Activated naive CD8-positive, alpha-beta T cell treated with anti-CD3 and anti-CD28 coated beads, Interleukin-2, amount 50 U/mL, for 24 hours (primary cell): Measurements from ENCODE around the gene SFXN2.
"Not testable (repeated sequence)": the region's sequence is repeated elsewhere in the genome, so short reads cannot be mapped to it uniquely, and the experiment has no call there.

ENCODE experiments used
- ATAC-seq: fragments of 150-1000 bp; cut with Tn5 transposase; one replicate; pipeline ENCODE4 v1.10.0; 2021
- DNase-seq: peaks from one replicate; pipeline ENCODE4 v3.0.0; 2021
- H3K27ac Mint-ChIP-seq: one replicate; pipeline ENCODE4 v1.8.0; 2021; ENCODE audit warnings: mild to moderate bottlenecking, mixed read lengths
- H3K27me3 Mint-ChIP-seq: one replicate; pipeline ENCODE4 v1.8.0; 2021; ENCODE audit warnings: mixed read lengths
- H3K36me3 Mint-ChIP-seq: one replicate; pipeline ENCODE4 v1.8.0; 2021; ENCODE audit warnings: low read depth, mixed read lengths
- H3K4me1 Mint-ChIP-seq: one replicate; pipeline ENCODE4 v1.8.0; 2021; ENCODE audit warnings: mixed read lengths
- H3K4me3 Mint-ChIP-seq: one replicate; pipeline ENCODE4 v1.8.0; 2021; ENCODE audit warnings: mild to moderate bottlenecking, moderate library complexity, mixed read lengths
- H3K9me3 Mint-ChIP-seq: one replicate; pipeline ENCODE4 v1.8.0; 2021; ENCODE audit warnings: mixed read lengths

SFXN2 gene

DNA sequence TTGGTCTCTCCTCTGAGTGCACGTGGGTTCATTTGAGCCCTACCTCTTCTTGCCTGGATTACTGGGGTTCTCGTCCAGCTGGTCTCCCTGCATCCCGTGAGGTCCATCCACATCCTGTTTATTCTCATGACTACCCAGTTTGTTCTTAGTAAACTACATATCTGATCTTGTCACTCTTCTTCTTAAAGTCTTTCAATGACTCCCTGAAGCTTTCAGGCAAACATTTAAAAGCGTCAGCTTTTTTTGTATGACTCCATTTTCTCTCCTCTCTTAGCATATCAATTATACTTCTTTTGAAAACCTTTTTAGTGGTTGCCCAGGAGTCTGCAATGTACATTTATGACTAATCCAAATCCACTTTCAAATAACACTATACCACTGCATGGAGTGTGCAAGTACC, 7.5 kb downstream of the SFXN2 start:
- Mint-ChIP-seq H3K4me3 (no peak overlapping the region), H3K27ac (no peak overlapping the region)
- no peak for ATAC-seq

DNA sequence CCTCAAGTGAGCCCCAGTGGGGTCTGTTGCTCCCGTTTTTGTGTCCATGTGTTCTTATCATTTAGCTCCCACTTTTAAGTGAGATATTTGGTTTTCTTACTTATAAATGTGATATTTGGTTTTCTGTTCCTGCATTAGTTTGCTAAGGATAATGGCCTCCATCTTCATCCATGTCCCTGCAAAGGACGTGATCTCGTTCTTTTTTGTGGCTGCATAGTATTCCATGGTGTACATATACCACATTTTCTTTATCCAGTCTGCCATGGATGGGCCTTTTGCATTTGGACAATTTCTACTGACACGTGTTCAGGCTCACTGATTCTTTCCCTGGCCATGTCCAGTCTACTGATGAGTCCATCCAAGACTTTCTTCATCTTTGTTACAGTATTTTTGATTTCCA, 9.6 kb downstream of the SFXN2 start:
- DNase-seq (no peak), ATAC-seq (no peak)
- H3K36me3 Mint-ChIP-seq: peaks cover 32% of the 10 kb centered on the region
- H3K27me3 Mint-ChIP-seq: no peaks in the 10 kb centered on the region
- no peak overlapping the region for H3K4me3 Mint-ChIP-seq
- H3K27ac Mint-ChIP-seq: no peak overlapping the region
- peaks cover 30% of the 10 kb centered on the region for H3K4me1 Mint-ChIP-seq
- H3K9me3 Mint-ChIP-seq: no peaks in the 10 kb centered on the region

More for the DNA sequence above, 7.5 kb downstream of the SFXN2 start:
- H3K36me3 Mint-ChIP-seq: peaks cover 34% of the 10 kb centered on the region
- DNase-seq: no peak
- H3K27me3 Mint-ChIP-seq: no peaks in the 10 kb centered on the region
- H3K4me1 Mint-ChIP-seq: peaks cover 38% of the 10 kb centered on the region
- no peaks in the 10 kb centered on the region for H3K9me3 Mint-ChIP-seq

DNA sequence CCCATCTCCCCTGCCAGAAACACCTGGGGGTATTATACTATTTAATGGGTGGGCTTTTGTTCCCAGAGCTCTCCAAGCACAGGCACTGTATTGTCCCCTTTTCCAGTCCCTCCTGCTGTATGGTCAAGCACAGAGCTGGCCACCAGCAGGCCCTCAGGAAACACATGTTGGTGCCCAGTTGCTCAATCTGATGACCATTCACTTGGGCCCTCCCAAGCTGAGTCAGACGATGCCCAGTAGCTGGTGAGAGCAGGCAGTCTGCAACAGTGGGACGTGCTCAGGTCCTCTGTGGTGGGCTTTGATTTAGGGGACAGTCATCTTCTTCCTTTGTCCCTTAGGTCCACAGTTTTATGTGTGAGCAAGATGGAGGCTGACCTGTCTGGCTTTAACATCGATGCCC, 11.8 kb downstream of the SFXN2 start:
- H3K27me3 Mint-ChIP-seq: no peaks in the 10 kb centered on the region
- no peaks in the 10 kb centered on the region for H3K9me3 Mint-ChIP-seq
- no peak overlapping the region for H3K27ac Mint-ChIP-seq
- ATAC-seq (no peak), DNase-seq (no peak)
- peaks cover 40% of the 10 kb centered on the region for H3K36me3 Mint-ChIP-seq
- H3K4me3 Mint-ChIP-seq: no peak overlapping the region
- H3K4me1 Mint-ChIP-seq: peaks cover 36% of the 10 kb centered on the region

- Mint-ChIP-seq H3K27ac (no peak overlapping the region), H3K9me3 (no peaks in the 10 kb centered on the region), H3K4me1 (peaks cover 29% of the 10 kb centered on the region), H3K36me3 (peaks cover 38% of the 10 kb centered on the region), H3K4me3 (no peak overlapping the region), H3K27me3 (no peaks in the 10 kb centered on the region)
- DNase-seq (no peak), ATAC-seq (no peak)
Measured at GRCh38 chr10:102727037-102727818, 12.8 kb downstream of the SFXN2 start.

DNA sequence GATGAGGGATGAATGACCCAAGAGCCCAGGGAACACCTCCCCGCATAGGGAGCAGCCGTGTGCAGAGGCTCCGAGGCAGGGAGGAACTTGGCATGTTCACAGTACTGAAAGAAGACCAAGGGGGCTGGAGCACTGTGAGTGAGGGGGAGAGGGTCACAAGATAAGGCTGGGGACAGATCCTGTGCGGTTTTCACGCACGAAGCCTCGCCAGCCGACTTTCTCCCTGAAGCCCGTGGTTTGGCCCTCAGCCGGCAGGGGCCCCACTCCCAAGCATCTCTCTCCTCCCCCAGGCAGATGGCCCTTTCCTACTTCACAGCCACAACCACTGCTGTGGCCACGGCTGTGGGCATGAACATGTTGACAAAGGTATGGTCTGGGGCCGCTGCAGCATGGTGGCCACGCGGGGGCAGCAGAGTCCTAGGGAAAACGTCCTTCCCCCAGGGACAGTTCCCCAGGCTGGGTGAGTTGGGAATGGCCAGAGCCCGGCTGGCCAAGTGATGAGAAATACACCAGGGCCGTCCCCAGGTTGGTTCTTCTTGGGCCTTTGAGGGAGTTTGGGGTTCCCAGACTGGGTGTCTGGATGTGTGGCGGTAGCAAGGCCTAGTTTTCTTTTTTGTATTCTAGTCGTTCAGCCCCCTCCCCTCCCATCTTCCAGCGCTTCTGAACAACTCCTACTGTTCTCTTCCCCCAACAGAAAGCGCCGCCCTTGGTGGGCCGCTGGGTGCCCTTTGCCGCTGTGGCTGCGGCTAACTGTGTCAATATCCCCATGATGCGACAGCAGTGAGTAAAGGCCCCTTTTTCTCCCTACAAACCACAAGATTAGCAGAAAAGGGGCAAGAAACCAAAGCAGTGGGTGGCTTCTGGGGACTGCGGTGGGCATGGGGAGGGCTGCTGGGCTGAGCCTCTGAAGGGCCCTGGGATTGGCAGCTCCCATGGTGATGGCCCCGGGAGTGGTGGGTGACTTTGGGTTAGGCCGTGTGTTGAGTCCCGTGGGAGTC, 14.9 kb downstream of the SFXN2 start:
- no peaks in the 10 kb centered on the region for H3K9me3 Mint-ChIP-seq
- peaks cover 39% of the 10 kb centered on the region for H3K36me3 Mint-ChIP-seq
- H3K4me3 Mint-ChIP-seq: peak overlapping the region; percentile 14
- no peaks in the 10 kb centered on the region for H3K27me3 Mint-ChIP-seq
- DNase-seq (peak; percentile 79), ATAC-seq (peak; percentile 78)
- H3K4me1 Mint-ChIP-seq: peaks cover 24% of the 10 kb centered on the region
- H3K27ac Mint-ChIP-seq: peak overlapping the region; percentile 39

DNA sequence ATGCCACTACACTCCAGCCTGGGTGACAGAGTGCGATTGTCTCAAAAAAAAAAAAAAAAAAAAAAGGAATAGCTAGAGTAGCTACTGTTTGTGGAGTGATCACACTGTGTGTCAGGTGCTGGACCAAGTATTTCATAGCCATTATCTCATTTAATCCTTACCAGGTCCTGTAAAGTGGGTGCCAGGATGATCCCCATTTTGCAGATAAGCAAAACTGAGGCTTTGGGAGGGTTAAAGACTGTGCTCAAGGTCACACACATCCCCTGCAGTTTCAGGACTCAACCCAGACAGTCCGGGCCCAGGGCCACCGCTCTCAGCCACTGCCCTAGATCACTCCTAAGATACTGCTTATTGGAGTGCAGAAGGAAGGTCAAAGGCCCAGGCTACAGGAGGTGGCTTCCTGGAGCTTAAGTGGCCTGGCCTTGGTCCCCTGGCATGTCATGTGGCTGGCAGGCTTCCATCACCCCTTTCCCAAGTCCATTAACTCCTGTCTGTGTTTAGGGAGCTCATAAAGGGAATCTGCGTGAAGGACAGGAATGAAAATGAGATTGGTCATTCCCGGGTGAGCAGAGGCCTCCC, 16.9 kb downstream of the SFXN2 start:
- DNase-seq: no peak
- H3K4me1 Mint-ChIP-seq: peaks cover 24% of the 10 kb centered on the region
- no peak overlapping the region for H3K4me3 Mint-ChIP-seq

DNA sequence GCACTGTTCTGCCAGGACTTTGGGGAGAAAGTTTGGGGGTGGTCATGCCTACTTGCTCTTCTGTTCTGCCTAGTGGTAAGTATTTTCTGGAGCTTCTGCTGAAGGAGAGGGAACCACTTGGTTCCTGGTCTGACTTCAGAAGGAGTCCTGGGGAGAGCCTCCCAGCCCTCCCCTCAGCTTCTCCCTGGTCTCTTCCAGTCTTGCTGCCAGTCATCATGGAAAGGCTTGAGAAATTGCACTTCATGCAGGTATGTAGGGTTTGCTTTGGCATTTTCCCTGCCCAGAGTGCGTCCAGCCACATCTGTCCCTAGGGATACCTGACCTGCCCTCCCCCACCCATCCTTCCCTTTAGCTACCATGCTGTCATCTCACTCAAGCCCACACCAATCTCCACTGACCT, 18.2 kb downstream of the SFXN2 start:
- H3K9me3 Mint-ChIP-seq: no peaks in the 10 kb centered on the region
- H3K27ac Mint-ChIP-seq: no peak overlapping the region
- no peaks in the 10 kb centered on the region for H3K27me3 Mint-ChIP-seq
- ATAC-seq (no peak), DNase-seq (no peak)
- peaks cover 40% of the 10 kb centered on the region for H3K36me3 Mint-ChIP-seq
- no peak overlapping the region for H3K4me3 Mint-ChIP-seq
- H3K4me1 Mint-ChIP-seq: peaks cover 24% of the 10 kb centered on the region

More for the DNA sequence above, 16.9 kb downstream of the SFXN2 start:
- no peak for ATAC-seq
- no peak overlapping the region for H3K27ac Mint-ChIP-seq
- H3K27me3 Mint-ChIP-seq: no peaks in the 10 kb centered on the region
- H3K36me3 Mint-ChIP-seq: peaks cover 44% of the 10 kb centered on the region
- no peaks in the 10 kb centered on the region for H3K9me3 Mint-ChIP-seq

GRCh38 chr10:102735065-102735562, 20.7 kb downstream of the SFXN2 start:
- Mint-ChIP-seq H3K4me3 (no peak overlapping the region), H3K9me3 (no peaks in the 10 kb centered on the region), H3K4me1 (peaks cover 3% of the 10 kb centered on the region), H3K27me3 (no peaks in the 10 kb centered on the region), H3K27ac (peak overlapping the region; percentile 35), H3K36me3 (peaks cover 22% of the 10 kb centered on the region)
- DNase-seq (no peak), ATAC-seq (no peak)

DNA sequence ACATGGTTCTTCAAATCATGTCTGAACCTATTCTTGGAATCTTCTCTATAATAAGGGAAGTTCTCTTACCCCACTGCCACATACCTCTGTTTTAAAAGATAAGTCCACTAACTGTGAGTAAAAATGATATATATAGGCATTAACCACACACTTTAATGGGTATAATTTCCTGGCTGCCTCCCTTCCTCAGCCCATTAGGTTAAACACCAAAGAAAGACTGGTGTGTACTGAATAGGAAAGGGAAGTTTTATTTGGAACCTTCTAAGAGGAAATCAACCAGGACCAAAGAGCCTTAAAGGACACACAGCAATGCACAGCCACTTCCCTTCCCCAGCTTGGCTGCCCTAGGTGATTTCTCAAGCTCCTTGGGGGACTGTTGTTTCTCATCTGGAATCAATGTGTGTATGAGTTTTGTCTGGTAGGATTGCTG, 24.3 kb downstream of the SFXN2 start:
- no peaks in the 10 kb centered on the region for H3K27me3 Mint-ChIP-seq

DNA sequence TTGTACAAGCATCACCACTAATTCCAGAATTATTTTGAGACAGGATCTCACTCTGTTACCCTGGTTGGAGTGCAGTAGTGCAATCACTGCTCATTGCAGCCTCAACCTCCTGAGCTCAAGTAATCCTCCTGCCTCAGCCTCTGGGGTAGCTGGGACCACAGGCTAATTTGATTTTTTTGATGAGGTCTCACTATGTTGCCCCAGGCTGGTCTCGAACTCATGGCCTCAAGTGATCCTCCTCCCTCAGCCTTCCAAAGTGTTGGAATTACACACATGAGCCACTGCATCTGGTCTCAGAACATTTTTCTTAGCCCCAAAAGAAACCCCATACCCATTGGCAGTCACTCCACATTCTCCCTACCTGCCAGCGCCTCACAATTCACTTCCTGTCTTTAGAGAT, 25.8 kb downstream of the SFXN2 start:
- Mint-ChIP-seq H3K4me1 (peaks cover 26% of the 10 kb centered on the region), H3K9me3 (peaks cover 6% of the 10 kb centered on the region), H3K27me3 (no peaks in the 10 kb centered on the region), H3K27ac (no peak overlapping the region), H3K36me3 (peaks cover 6% of the 10 kb centered on the region), H3K4me3 (no peak overlapping the region)
- ATAC-seq: no peak
- DNase-seq: no peak

More for the DNA sequence above, 24.3 kb downstream of the SFXN2 start:
- H3K4me3 Mint-ChIP-seq: no peak overlapping the region
- DNase-seq: no peak
- no peak for ATAC-seq
- H3K36me3 Mint-ChIP-seq: peaks cover 12% of the 10 kb centered on the region
- peak overlapping the region; percentile 31 for H3K27ac Mint-ChIP-seq
- peaks cover 14% of the 10 kb centered on the region for H3K4me1 Mint-ChIP-seq
- peaks cover 6% of the 10 kb centered on the region for H3K9me3 Mint-ChIP-seq

DNA sequence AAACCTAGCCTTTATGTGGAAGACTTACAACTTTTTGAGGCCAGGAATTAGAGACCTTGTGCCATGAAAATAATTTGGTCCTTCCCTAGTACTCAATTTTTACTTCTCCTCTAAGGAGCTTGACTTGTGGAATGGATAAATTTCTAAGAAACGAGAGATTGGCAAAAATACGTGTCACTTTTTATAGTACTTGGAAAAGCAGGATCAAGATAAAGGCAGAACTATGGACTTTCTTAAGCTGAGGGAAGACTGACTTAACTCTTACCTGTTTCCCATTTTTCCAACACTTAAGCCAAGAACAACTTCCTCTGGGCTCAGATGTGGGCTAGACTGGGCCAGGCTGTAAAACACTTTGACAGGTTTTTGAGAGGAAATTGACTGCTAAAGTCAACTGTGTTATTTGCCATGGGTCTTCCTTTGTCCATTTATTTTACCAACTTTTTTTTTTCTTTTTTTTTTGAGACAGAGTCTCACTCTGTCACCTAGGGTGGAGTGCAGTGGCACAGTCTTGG, 27.3 kb downstream of the SFXN2 start:
- Mint-ChIP-seq H3K4me3 (no peak overlapping the region), H3K4me1 (peaks cover 40% of the 10 kb centered on the region), H3K27ac (no peak overlapping the region), H3K36me3 (peaks cover 3% of the 10 kb centered on the region), H3K9me3 (peaks cover 6% of the 10 kb centered on the region), H3K27me3 (no peaks in the 10 kb centered on the region)
- DNase-seq (no peak), ATAC-seq (no peak)

DNA sequence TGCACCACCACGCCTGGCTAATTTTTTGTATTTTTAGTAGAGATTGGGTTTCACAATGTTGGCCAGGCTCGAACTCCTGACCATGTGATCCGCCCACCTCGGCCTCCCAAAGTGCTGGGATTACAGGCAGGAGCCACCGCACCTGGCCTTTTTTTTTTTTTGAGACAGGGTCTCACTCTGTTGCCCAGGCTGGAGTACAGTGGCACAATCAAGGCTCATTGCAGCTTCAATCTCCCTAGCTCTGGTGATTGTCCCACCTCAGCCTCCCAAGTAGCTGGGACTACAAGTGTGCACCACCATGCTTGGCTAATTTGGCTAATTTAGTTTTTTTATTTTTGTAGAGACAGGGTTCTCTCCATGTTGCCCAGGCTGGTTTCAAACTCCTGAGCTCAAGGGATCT, 27.9 kb downstream of the SFXN2 start:
- ATAC-seq, H3K4me3 Mint-ChIP-seq, H3K27me3 Mint-ChIP-seq, H3K9me3 Mint-ChIP-seq, H3K27ac Mint-ChIP-seq, H3K36me3 Mint-ChIP-seq, DNase-seq: not testable (repeated sequence)
- peaks cover 44% of the 10 kb centered on the region for H3K4me1 Mint-ChIP-seq

- Mint-ChIP-seq H3K27me3 (no peaks in the 10 kb centered on the region), H3K9me3 (peaks cover 6% of the 10 kb centered on the region), H3K27ac (peak overlapping the region; percentile 93), H3K36me3 (peaks cover 3% of the 10 kb centered on the region), H3K4me3 (peak overlapping the region; percentile 99), H3K4me1 (peaks cover 49% of the 10 kb centered on the region)
- ATAC-seq: no peak
- DNase-seq: no peak
Measured at GRCh38 chr10:102743078-102743587, 28.7 kb downstream of the SFXN2 start.
